T1000 (cell line): Measurements from ENCODE around the gene OR10A3.
A peak's percentile ranks its signal among the peaks of the same experiment; 100 is the strongest.
"Not testable (repeated sequence)": the region's sequence is repeated elsewhere in the genome, so short reads cannot be mapped to it uniquely, and the experiment has no call there.

Source experiments
- DNase-seq: peaks from one replicate; lab custom pipeline; 2025; ENCODE audit warnings: mixed read lengths; lab: John Stamatoyannopoulos, UW

OR10A3 gene, protein sequence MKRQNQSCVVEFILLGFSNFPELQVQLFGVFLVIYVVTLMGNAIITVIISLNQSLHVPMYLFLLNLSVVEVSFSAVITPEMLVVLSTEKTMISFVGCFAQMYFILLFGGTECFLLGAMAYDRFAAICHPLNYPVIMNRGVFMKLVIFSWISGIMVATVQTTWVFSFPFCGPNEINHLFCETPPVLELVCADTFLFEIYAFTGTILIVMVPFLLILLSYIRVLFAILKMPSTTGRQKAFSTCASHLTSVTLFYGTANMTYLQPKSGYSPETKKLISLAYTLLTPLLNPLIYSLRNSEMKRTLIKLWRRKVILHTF

GRCh38 chr11:7941608-7942007, at the start of gene OR10A3:
Gene OR10A3 (minus strand): TSS chr11:7941708. CDS start chr11:7939520, 2,188 bp downstream.
- no peak for DNase-seq

DNA sequence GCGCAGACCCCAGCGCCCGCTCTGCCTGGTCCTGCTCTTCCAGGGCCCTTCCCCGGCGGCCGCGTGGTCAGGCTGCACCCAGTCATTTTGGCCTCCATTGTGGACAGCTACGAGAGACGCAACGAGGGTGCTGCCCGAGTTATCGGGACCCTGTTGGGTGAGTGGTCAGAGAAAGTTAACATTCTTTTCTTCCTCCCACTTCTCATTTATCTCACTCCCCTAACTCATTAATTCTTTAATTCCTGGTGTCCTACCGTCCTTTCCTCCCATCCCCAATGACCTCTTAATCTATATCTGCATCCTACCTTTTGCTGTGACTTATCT, 46.0 kb upstream of the OR10A3 start:
- not testable (repeated sequence) for DNase-seq

DNA sequence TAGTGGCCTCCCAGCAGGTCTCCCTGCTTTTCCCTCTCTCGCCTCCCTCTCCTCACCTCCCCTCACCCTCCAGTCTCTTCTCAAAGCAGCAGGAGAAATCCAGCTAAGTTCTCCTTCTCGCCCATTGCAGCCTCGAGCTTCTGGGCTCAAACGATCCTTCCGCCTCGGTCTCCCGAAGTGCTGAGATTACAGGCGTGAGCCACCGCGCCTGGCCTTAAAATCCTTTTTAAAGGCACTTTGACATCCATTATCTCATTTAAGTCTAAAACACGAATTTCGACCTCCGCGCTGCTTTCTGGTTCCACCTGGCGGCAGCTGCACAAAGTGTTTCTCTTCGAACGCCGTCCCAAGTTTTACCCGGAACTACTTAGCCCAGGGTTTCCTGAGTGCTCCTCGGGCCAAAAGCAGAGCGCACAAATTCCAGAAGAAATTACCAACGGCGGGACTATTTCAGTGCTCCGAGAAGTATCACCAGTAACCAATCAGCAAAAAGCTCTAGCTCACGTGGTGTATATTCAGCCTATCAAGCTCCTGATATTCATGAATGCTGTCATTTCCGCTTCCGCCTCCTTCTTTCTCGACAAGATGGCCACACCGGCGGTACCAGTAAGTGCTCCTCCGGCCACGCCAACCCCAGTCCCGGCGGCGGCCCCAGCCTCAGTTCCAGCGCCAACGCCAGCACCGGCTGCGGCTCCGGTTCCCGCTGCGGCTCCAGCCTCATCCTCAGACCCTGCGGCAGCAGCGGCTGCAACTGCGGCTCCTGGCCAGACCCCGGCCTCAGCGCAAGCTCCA, 45.5 kb upstream of the OR10A3 start, which contains the start of gene EIF3F:
Gene EIF3F (plus strand): TSS at position 570 of the 792 bp plus-strand sequence. CDS start 16 bp downstream, at position 586.
- peak; percentile 89 for DNase-seq

DNA sequence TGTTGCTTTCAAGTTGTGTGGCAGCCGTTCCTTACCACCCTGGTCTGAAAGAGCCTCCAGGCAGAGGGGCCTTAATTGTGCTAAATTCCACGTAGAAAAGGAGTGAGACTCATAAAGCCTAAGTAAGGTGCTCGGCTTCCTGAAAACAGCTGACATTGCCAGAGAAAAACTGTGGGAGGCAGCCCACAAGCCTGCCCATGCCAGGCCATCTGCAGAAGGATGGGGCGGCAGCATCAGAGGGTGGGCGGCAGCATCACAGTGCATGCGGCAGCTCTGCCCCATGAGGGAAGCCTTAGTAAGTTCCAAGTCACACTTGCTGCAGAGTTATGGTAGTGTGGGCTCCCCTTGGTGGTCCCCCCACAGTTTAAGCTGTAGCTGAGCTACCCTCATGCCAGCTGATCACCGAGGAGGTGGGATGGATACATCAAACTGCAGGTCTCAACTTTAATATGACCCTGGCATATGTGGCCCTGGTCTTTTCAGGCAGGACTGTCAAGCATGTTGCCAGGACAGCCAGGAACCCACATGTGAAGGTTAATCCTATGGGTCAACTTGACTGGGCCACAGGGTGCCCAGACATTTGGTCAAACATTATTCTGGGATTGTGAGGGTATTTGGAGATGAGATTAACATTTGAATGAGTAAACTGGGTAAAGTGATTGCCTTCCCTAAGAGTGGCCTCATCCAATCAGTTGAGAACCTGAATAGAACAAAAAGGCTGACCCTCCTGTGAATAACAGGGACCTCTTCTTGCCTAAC, 42.5 kb upstream of the OR10A3 start:
- no peak for DNase-seq

- DNase-seq: no peak
These were observed 41.1 kb upstream of the OR10A3 start for GRCh38 chr11:7982582-7983119.

- DNase-seq: no peak
These were observed 40.2 kb upstream of the OR10A3 start for GRCh38 chr11:7981619-7982157.

DNA sequence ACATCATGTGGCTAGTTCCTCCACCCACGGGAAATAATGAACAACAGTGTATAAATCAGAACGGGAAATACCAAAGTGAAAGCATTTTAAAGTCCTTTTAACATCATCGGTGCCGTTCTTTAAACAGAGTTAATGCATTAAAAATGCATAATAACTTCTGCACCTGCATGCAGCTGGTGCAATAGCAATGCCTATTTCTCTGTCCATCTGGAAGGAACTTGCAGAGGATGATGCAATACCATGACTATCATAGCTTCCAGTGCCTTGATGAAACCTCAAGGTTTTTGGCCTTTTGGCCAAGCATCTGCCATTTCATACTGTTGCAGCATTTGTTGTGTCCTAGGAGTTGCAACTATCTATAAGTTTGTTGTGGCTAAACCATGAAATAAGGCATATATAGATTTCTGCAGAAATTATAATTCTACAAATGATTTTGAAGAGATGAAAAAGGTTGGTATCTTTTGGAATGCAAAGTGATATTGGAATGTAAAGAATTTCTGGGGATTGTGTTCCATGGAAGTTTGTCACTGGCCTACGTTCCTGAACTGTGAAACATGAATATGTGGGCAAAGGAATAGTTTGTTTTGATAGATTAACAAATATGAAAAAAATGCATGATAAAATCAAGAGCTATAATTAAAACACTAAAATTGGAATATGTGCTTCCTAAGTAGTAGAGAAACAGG, 35.9 kb upstream of the OR10A3 start:
- no peak for DNase-seq

DNA sequence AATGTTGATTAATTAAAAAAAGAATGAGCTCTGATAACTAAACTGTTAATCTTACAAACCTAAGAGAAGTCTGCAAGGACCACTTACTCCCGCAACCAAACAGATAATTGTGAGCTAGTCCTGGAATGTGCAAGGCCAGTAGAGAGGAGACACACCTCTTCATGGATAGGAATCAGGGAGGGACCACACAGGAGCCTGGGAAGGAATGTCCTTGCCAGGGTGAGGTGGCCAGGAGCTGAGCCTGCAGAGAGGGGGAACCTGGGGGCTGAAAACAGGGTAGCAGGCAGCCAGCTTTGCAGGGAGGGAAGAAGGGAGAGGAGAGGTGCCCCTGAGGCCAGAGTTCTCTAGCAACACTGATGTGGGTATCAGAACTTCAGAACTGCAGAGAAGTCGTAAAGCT, 33.2 kb upstream of the OR10A3 start:
- no peak for DNase-seq

GRCh38 chr11:7973011-7973410, 31.5 kb upstream of the OR10A3 start:
- DNase-seq: no peak

DNA sequence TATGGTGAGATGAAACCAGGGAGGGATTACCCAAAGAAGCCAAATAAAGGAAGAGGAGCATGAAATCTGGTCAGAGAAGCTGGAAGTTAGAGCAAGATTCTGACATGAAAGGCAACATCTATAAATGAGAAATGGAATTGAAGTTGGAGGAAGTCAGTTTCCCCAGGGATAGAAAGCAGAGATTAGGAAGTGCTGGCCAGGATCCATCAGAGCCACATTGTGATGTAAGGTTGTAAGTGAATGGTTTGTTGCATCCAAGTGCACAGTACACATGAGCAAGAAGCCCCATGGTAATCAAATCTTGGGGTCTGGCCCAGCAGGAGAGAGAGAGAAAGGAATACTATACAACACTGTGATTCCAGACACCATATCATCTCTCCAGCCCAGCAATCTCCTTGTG, 30.3 kb upstream of the OR10A3 start:
- DNase-seq: no peak

GRCh38 chr11:7969756-7970646, 28.5 kb upstream of the OR10A3 start:
- DNase-seq: no peak

DNA sequence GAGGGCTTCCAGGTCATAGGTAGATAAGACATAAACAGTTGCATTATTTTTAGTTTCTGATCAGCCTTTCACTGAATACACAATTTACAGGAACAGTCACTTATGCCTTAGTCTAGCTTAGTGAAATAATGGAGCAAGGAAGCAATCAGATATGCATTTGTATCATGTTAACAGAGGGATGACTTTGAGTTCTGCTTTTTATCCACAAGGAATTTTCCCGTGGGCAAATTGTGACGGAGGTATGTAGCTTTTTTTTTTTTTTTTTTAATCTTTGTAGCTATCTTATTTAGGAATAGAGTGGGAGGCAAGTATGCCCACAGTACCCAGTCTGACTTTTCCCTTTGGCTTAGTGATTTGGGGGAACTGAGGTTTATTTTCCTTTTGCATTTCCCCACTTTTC, 27.2 kb upstream of the OR10A3 start:
- DNase-seq: no peak

DNA sequence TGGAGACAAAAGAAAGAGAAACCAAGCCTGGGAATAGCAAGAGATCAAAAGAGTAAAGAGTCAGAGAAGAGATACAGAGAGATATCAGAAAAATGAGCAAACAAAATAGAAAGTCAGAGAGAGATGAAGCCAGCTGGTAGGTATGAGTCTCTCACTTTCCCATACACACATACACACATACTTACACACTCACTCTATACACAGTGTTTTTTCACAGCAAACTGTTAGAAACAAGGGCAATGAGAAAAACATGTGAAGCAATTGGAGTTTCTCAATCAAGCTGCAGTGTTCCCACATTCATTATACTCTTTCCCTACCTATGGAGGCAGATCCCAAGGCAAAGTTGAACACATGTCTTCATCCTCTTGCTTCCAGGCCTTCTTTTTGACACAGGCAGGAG, 26.3 kb upstream of the OR10A3 start:
- no peak for DNase-seq

GRCh38 chr11:7967097-7967496, 25.6 kb upstream of the OR10A3 start:
- no peak for DNase-seq

- DNase-seq: no peak
These were observed 23.9 kb upstream of the OR10A3 start, which contains the start of gene NLRP10 for GRCh38 chr11:7965386-7965785. Gene NLRP10 (minus strand): TSS chr11:7965447. CDS start chr11:7963495, 1,952 bp downstream.

DNA sequence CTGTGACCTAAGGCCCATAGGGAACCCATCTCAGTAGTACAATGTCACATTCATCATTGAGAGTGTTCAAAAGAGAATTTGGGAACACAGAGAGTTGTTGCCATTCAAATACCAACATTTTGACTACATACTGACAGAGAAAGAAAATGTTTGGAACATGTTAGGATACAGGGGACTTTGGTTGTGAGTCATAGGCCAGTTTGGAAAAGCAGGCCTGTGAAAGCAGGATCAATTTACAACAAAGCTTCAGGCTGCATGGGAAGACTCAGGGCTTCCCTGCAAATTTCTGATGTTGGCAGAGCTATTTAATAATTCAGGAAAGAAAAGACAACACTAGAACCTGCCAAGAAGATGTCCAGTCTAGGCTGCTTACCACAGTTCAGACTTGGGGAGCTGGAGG, 23.4 kb upstream of the OR10A3 start:
- DNase-seq: no peak

GRCh38 chr11:7964261-7964660, 22.8 kb upstream of the OR10A3 start:
- DNase-seq: no peak

- DNase-seq: no peak
These were observed 13.7 kb upstream of the OR10A3 start for GRCh38 chr11:7955191-7955590.

DNA sequence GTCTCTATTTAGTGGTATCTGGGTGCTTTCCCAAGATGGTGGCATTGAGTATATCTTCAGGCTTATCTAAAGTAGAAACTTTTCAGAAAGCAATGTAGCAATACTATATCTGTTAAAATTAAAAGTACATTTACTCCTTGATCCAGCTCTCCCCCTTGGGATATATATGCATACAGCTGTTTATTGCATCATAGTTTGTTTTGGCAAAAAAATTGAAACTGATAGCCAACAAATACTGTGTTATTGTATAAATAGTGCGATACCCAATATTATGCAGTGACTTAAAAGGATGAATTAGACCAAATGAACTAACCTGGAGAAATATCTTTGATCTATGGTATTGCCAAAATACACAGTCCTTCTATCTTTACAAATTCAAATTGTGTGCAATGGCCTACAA, 8.4 kb upstream of the OR10A3 start:
- no peak for DNase-seq

GRCh38 chr11:7944123-7944522, 2.6 kb upstream of the OR10A3 start:
- DNase-seq: no peak
